HG03571 (cell line): ENCODE measurements around the gene ZNF26.
A peak's percentile ranks its signal among the peaks of the same experiment; 100 is the strongest.
"Not testable (repeated sequence)": the region's sequence is repeated elsewhere in the genome, so short reads cannot be mapped to it uniquely, and the experiment has no call there.

Source experiments
- ATAC-seq: cut with Tn5 transposase; IDR thresholded peaks from one replicate; pipeline ENCODE4 v1.9.1; 2021; ENCODE audit not compliant: unreplicated experiment

ZNF26 gene

GRCh38 chr12:132986001-132986884 is at the start of gene ZNF26:
TSS of gene ZNF26 (plus strand) at chr12:132986367. CDS start at chr12:132986841, 474 bp downstream.
- peak; percentile 96 for ATAC-seq

GRCh38 chr12:132936921-132937320 is 49.2 kb upstream of the ZNF26 start:
- not testable (repeated sequence) for ATAC-seq

- ATAC-seq: no peak
Measured at GRCh38 chr12:132937476-132937875, 48.7 kb upstream of the ZNF26 start.

- not testable (repeated sequence) for ATAC-seq
Measured at GRCh38 chr12:132938807-132939206, 47.4 kb upstream of the ZNF26 start.

GRCh38 chr12:132940071-132940719 is 46.0 kb upstream of the ZNF26 start:
- no peak for ATAC-seq

- ATAC-seq: no peak
Measured at GRCh38 chr12:132941336-132941954, 44.7 kb upstream of the ZNF26 start.

- no peak for ATAC-seq
Measured at GRCh38 chr12:132942611-132943010, 43.6 kb upstream of the ZNF26 start.

- no peak for ATAC-seq
Measured at GRCh38 chr12:132945806-132946205, 40.4 kb upstream of the ZNF26 start.

- ATAC-seq: no peak
Measured at GRCh38 chr12:132946246-132946820, 39.8 kb upstream of the ZNF26 start.

- no peak for ATAC-seq
Measured at GRCh38 chr12:132948146-132949066, 37.8 kb upstream of the ZNF26 start.

- no peak for ATAC-seq
Measured at GRCh38 chr12:132949936-132950837, 36.0 kb upstream of the ZNF26 start.

GRCh38 chr12:132950844-132951535 is 35.2 kb upstream of the ZNF26 start:
- no peak for ATAC-seq

- no peak for ATAC-seq
Measured at GRCh38 chr12:132951649-132952048, 34.5 kb upstream of the ZNF26 start.

- ATAC-seq: no peak
Measured at GRCh38 chr12:132952371-132953162, 33.6 kb upstream of the ZNF26 start.

- no peak for ATAC-seq
Measured at GRCh38 chr12:132953163-132953425, 33.1 kb upstream of the ZNF26 start.

GRCh38 chr12:132953771-132954170 is 32.4 kb upstream of the ZNF26 start:
- no peak for ATAC-seq

- no peak for ATAC-seq
Measured at GRCh38 chr12:132954471-132955048, 31.6 kb upstream of the ZNF26 start.
